Neuronal stem cell (in vitro differentiated cells): Measurements from ENCODE around the gene CSNK1A1L.

Experiments
- DNase-seq: peaks from one replicate; pipeline ENCODE4 v3.0.0-alpha.2; 2013; ENCODE audit warnings: low spot score
- H2AFZ ChIP-seq: one replicate; pipeline ENCODE4 v1.6.1; 2013; ENCODE audit warnings: mild to moderate bottlenecking, low read length, inconsistent platforms
- H2AK5ac ChIP-seq: 2 replicates; pipeline ENCODE4 v1.6.1; 2013; ENCODE audit warnings: low read depth, mild to moderate bottlenecking, inconsistent platforms, low read length, moderate library complexity, mixed read lengths
- H2BK120ac ChIP-seq: 2 replicates; pipeline ENCODE4 v1.6.1; 2013; ENCODE audit warnings: low read depth, mild to moderate bottlenecking, inconsistent platforms, low read length, moderate library complexity, mixed read lengths
- H2BK12ac ChIP-seq: one replicate; pipeline ENCODE4 v1.6.1; 2013; ENCODE audit warnings: low read length, inconsistent platforms
- H2BK15ac ChIP-seq: 2 replicates; pipeline ENCODE4 v1.6.1; 2013; ENCODE audit warnings: mild to moderate bottlenecking, low read length, inconsistent platforms, mixed read lengths
- H2BK5ac ChIP-seq: one replicate; pipeline ENCODE4 v1.6.1; 2013; ENCODE audit warnings: inconsistent platforms, mild to moderate bottlenecking, low read length, moderate library complexity
- H3K14ac ChIP-seq: one replicate; pipeline ENCODE4 v1.6.1; 2013; ENCODE audit warnings: low read length, inconsistent platforms
- H3K18ac ChIP-seq: 2 replicates; pipeline ENCODE4 v1.6.1; 2013; ENCODE audit warnings: low read length, inconsistent platforms
- H3K23ac ChIP-seq: 2 replicates; pipeline ENCODE4 v1.6.1; 2013; ENCODE audit warnings: low read depth, mild to moderate bottlenecking, mixed read lengths, low read length, inconsistent platforms; ENCODE audit not compliant: poor library complexity
- H3K27ac ChIP-seq: replicated peaks from 3 replicates; pipeline ENCODE4 v1.5.1; 2013; ENCODE audit warnings: low read length, inconsistent platforms
- H3K27me3 ChIP-seq, 3 experiments: 2 replicates each; pipeline ENCODE4 v1.6.1; 2013; ENCODE audit warnings: low read length in 3 of 3, mild to moderate bottlenecking in 2 of 3, inconsistent platforms in 1 of 3, low read depth in 1 of 3, mixed read lengths in 1 of 3, moderate library complexity in 1 of 3; ENCODE audit not compliant: control insufficient read depth in 3 of 3, insufficient read depth in 3 of 3
- H3K36me3 ChIP-seq, 2 donors: replicated peaks in 1 of 2; 2 replicates each; pipeline ENCODE4 v1.6.1; 2013; ENCODE audit warnings: low read length in 2 of 2; ENCODE audit not compliant: control insufficient read depth in 2 of 2, insufficient read depth in 2 of 2
- H3K4ac ChIP-seq: 2 replicates; pipeline ENCODE4 v1.6.1; 2013; ENCODE audit warnings: inconsistent platforms, mild to moderate bottlenecking, low read length, moderate library complexity
- H3K4me1 ChIP-seq, 2 donors: 1 replicate in 1 of 2; 2 replicates in 1 of 2; pipeline ENCODE4 v1.6.1; 2013; ENCODE audit warnings: low read length in 2 of 2, low read depth in 1 of 2; ENCODE audit not compliant: control insufficient read depth in 2 of 2, insufficient read depth in 1 of 2
- H3K4me2 ChIP-seq: one replicate; pipeline ENCODE4 v1.6.1; 2013; ENCODE audit warnings: mild to moderate bottlenecking, low read length, inconsistent platforms; ENCODE audit not compliant: insufficient read depth, poor library complexity, severe bottlenecking
- H3K4me3 ChIP-seq, 2 donors: 2 replicates each; pipeline ENCODE4 v1.5.1; 2013; ENCODE audit warnings: low read length in 2 of 2, mild to moderate bottlenecking in 2 of 2, inconsistent platforms in 1 of 2, moderate library complexity in 1 of 2
- H3K79me1 ChIP-seq: one replicate; pipeline ENCODE4 v1.6.1; 2013; ENCODE audit warnings: low read depth, mild to moderate bottlenecking, inconsistent platforms, low read length, moderate library complexity
- H3K9ac ChIP-seq: one replicate; pipeline ENCODE4 v1.6.1; 2013; ENCODE audit warnings: mild to moderate bottlenecking, low read depth, low read length, inconsistent platforms; ENCODE audit not compliant: poor library complexity
- H3K9me3 ChIP-seq, 2 donors: replicated peaks in 1 of 2; 2 replicates each; pipeline versions ENCODE3 to v1.6.1; 2013; ENCODE audit warnings: low read length in 2 of 2, mild to moderate bottlenecking in 2 of 2, inconsistent platforms in 1 of 2, low read depth in 1 of 2, mixed read lengths in 1 of 2, moderate library complexity in 1 of 2; ENCODE audit not compliant: control insufficient read depth in 2 of 2, insufficient read depth in 1 of 2
- H4K8ac ChIP-seq: one replicate; pipeline ENCODE4 v1.6.1; 2013; ENCODE audit warnings: low read depth, mild to moderate bottlenecking, inconsistent platforms, low read length, moderate library complexity
- H4K91ac ChIP-seq: one replicate; pipeline ENCODE4 v1.6.1; 2013; ENCODE audit warnings: low read length, low read depth, mild to moderate bottlenecking, inconsistent platforms; ENCODE audit not compliant: poor library complexity
- WGBS, 2 donors: extraction: QIAGEN DNeasy Blood & Tissue Kit; methylation state at CpG; one replicate each; pipeline ENCODE4 v1.1.7; 2013; ENCODE audit warnings: missing lambda C conversion rate in 2 of 2, mixed read lengths in 1 of 2; ENCODE audit not compliant: insufficient read length in 2 of 2, insufficient replicate concordance in 1 of 2; ENCODE audit errors: extremely low coverage in 2 of 2; 5-methylcytosine and 5-hydroxymethylcytosine counted together

The CSNK1A1L gene

DNA sequence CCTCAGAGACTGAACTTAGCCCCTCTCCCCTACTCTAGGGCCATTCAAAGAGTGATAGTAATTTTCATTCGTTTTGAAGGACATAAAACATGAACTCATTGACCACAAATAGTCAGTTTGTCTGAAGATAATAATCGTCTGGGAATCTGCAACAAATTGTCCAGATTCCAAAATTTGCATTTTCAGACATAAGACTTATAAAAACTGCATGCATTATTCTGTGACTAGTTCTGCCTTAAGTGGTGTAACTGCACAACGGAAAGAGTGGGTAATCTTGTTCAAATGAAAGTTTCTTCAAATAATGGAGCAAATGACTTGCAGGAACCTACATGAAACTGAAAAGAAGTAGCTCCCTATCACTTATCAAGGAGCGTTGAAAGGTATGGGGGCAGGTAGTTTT is 8.4 kb downstream of the CSNK1A1L start:
- Histone ChIP-seq H3K4ac (no peak overlapping the region), H3K4me1 (peaks cover 1 to 2% of the 10 kb centered on the region in 2 donors)
- no CpG with 5 or more reads among the region's 4 CpGs for WGBS, 2 donors

DNA sequence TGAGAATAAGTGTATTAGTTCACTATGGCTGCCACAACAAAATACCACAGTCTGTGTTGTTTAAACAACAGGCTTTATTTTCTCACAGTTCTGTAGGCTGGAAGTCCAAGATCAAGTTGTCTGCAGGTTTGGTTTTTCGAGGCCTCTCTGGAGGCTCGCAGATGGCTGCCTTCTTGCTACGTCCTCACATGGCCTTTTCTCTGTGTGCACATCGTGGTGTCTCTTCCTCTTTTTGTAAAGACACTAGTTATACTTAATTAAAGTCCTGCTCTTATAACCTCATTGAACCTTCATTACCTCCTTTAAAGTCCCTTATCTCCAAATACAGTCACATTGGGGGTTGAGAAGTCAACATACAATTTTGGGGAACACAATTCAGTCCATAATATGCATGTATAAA is 10.6 kb downstream of the CSNK1A1L start:
- Histone ChIP-seq H2BK120ac (no peak overlapping the region), H3K4me1 (peaks cover 0 to 1% of the 10 kb centered on the region in 2 donors), H4K91ac (no peak overlapping the region), H3K4ac (no peak overlapping the region), H4K8ac (no peak overlapping the region), H2AK5ac (no peak overlapping the region), H3K79me1 (no peaks in the 10 kb centered on the region), H2BK5ac (no peak overlapping the region), H2BK15ac (no peak overlapping the region), H3K14ac (no peak overlapping the region), H3K27me3 (no peaks in the 10 kb centered on the region), H2BK12ac (no peak overlapping the region), H3K9me3 (peaks cover 0 to 1% of the 10 kb centered on the region in 2 donors), H3K36me3 (no peaks in the 10 kb centered on the region), H3K9ac (no peak overlapping the region), H3K23ac (no peak overlapping the region), H3K4me2 (no peak overlapping the region), H3K18ac (no peak overlapping the region), H3K27ac (no peak overlapping the region), H3K4me3 (no peak overlapping the region), H2AFZ (no peak overlapping the region)
- no CpG with 5 or more reads among the region's 4 CpGs for WGBS, 2 donors
- no peak for DNase-seq

More for the DNA sequence above, 8.4 kb downstream of the CSNK1A1L start:
- Histone ChIP-seq H3K79me1 (no peaks in the 10 kb centered on the region), H4K91ac (no peak overlapping the region), H3K9me3 (no peaks in the 10 kb centered on the region), H2AFZ (no peak overlapping the region), H2BK120ac (no peak overlapping the region), H3K23ac (no peak overlapping the region), H3K36me3 (no peaks in the 10 kb centered on the region), H4K8ac (no peak overlapping the region), H2BK5ac (no peak overlapping the region), H2BK12ac (no peak overlapping the region), H2BK15ac (no peak overlapping the region), H3K27ac (no peak overlapping the region), H3K4me3 (no peak overlapping the region), H2AK5ac (no peak overlapping the region), H3K27me3 (no peaks in the 10 kb centered on the region), H3K14ac (no peak overlapping the region), H3K9ac (no peak overlapping the region), H3K18ac (no peak overlapping the region), H3K4me2 (no peak overlapping the region)
- DNase-seq: no peak

DNA sequence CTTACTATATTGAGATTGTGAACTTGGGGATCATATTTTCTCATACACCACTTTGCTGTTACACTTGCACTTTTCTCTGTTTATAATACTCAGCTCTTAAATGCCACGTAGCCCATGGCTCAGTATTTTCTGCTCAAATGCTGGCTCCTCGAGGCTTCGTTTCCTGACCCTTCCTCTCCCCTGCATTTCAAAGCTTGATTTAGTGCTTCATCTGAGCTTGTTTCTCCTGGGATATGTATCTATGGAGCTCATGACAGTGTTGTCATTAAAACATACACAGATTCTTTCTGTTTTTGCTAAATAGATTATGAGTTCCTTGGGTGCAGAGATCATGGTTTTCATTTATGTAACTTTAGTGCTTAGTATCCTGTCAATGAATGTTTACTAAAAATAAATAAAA is 11.4 kb downstream of the CSNK1A1L start:
- Histone ChIP-seq H3K79me1 (no peaks in the 10 kb centered on the region), H4K91ac (no peak overlapping the region), H3K14ac (no peak overlapping the region), H4K8ac (no peak overlapping the region), H2AFZ (no peak overlapping the region), H3K4ac (no peak overlapping the region), H2BK15ac (no peak overlapping the region), H3K4me3 (no peak overlapping the region), H3K18ac (no peak overlapping the region), H3K36me3 (no peaks in the 10 kb centered on the region), H3K27me3 (no peaks in the 10 kb centered on the region), H2BK5ac (no peak overlapping the region), H3K23ac (no peak overlapping the region), H3K27ac (no peak overlapping the region), H3K4me2 (no peak overlapping the region), H3K9ac (no peak overlapping the region), H2BK12ac (no peak overlapping the region), H2AK5ac (no peak overlapping the region), H3K4me1 (peaks cover 0 to 1% of the 10 kb centered on the region in 2 donors), H2BK120ac (no peak overlapping the region), H3K9me3 (peaks cover 0 to 1% of the 10 kb centered on the region in 2 donors)
- no CpG with 5 or more reads among the region's 3 CpGs for WGBS, 2 donors
- no peak for DNase-seq

DNA sequence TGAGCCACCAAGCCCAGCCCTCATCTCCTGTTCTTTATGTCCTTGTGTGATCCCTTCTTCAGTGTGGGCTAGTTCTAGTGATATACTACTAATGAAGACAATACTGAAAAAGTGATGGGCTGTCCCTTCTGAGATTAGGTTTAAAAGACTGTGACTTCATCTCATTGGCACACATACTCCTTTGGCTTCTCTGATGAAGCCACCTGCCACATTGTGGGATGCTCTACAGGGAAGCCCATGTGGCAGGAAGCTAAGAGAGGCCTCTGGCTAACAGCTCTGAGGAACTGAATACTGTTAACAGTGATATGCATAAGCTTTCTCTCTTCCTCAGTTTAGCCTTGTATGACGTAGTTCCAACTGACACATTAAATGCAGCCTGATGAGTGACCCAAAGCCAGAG is 13.6 kb downstream of the CSNK1A1L start:
- Histone ChIP-seq H3K4ac (no peak overlapping the region), H3K14ac (no peak overlapping the region), H3K9ac (no peak overlapping the region), H2BK5ac (no peak overlapping the region), H3K4me1 (peaks cover 0 to 1% of the 10 kb centered on the region in 2 donors), H3K27ac (no peak overlapping the region), H2AK5ac (no peak overlapping the region), H3K18ac (no peak overlapping the region), H3K4me3 (no peak overlapping the region), H4K8ac (no peak overlapping the region), H3K9me3 (peaks cover 0 to 1% of the 10 kb centered on the region in 2 donors), H3K36me3 (no peaks in the 10 kb centered on the region), H3K27me3 (no peaks in the 10 kb centered on the region), H4K91ac (no peak overlapping the region), H2AFZ (no peak overlapping the region), H2BK12ac (no peak overlapping the region), H2BK120ac (no peak overlapping the region), H2BK15ac (no peak overlapping the region), H3K4me2 (no peak overlapping the region), H3K79me1 (no peaks in the 10 kb centered on the region), H3K23ac (no peak overlapping the region)
- DNase-seq: no peak
- WGBS, 2 donors: no CpG with 5 or more reads among the region's 1 CpG
